ENCODE measurements around the gene NAPB. TPM values are rescaled to one million over a fixed set of nuclear protein-coding genes. Genes with fewer than 3 reads are reported as not detected.

NAPB gene
- total and polyA plus RNA-seq, 2 of the 8 experiments (the other 6 are each of a cell fraction or from before 2014, with no cell fraction given): 6.2 to 12.3 TPM

DNA sequence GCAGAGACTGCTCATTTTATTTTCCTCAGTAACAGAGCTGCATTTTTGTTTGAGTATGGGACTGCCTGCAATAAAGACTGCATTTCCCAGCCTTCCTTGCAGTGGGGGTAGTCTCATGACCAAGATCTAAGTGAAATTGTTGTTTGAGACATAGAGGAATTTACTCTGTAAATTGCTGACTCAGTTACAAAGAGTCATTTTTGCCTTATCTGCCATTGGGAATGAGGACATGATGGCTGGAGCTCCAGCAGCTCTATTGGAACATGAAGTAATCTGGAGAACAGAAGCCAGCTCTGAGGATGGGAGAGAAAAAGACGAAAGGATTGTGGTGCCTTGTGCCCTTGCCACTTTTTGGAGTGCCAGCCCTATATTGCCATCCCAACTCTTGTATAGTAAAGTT, 33.5 kb upstream of the NAPB start:
- Histone ChIP-seq H3K79me1 (ENCODE audit: low read depth, low read length) (no peaks in the 10 kb centered on the region), H3K4me1 (replicated peaks in 1 of 4; ENCODE audit: control insufficient read depth in 3 of 4, insufficient read depth in 4 of 4, low read length in 3 of 4) (peaks cover 0 to 3% (median 0%) of the 10 kb centered on the region in 4 experiments; a peak in 2 of 7 replicates), H3K23me2 (ENCODE audit: low read depth, low read length) (peaks cover 10% of the 10 kb centered on the region), H3K4me2 (ENCODE audit: insufficient read depth in 1 of 2, low read depth in 2 of 2, low read length in 2 of 2) (no peak overlapping the region), H3K4ac (replicated peaks; ENCODE audit: insufficient read length, low read depth, low read length) (no peak overlapping the region), H3K36me3 (ENCODE audit: control insufficient read depth in 2 of 4, insufficient read depth in 4 of 4, low read length in 3 of 4) (no peaks in the 10 kb centered on the region; a peak in 1 of 8 replicates), H2BK5ac (ENCODE audit: low read depth, low read length) (no peak overlapping the region), H3K9me3 (ENCODE audit: insufficient read depth in 2 of 2, low read depth in 1 of 2, low read length in 1 of 2) (0 out of 4 replicates have a peak, but pooled peaks cover 0 to 5% of the 10 kb centered on the region in 2 experiments), H4K8ac (ENCODE audit: extremely low read depth, insufficient read depth, low read length) (no peak overlapping the region), H2BK15ac (ENCODE audit: low read length) (no peak overlapping the region), H4K91ac (replicated peaks; ENCODE audit: insufficient read length, low read length) (no peak overlapping the region), H3K14ac (ENCODE audit: insufficient read length) (no peak overlapping the region), H2AK5ac (ENCODE audit: low read depth, low read length) (no peak overlapping the region), H3K56ac (replicated peaks; ENCODE audit: insufficient read length, low read depth, low read length) (no peak overlapping the region), H2BK12ac (ENCODE audit: low read depth, low read length) (0 out of 2 replicates have a peak overlapping the region, but pooled peaks have one; percentile 100), H2AFZ (ENCODE audit: low read length) (no peak overlapping the region), H3K4me3 (ENCODE audit: extremely low read depth in 1 of 4, insufficient read depth in 2 of 4, low read depth in 3 of 4, low read length in 4 of 4) (no peak overlapping the region), H3K27ac (ENCODE audit: low read depth, low read length) (no peak overlapping the region), H2BK20ac (ENCODE audit: low read length) (no peak overlapping the region; the same call in 1 of the 2 replicates), H4K20me1 (replicated peaks in 1 of 2; ENCODE audit: control insufficient read depth in 1 of 2, insufficient read depth in 2 of 2, low read length in 2 of 2) (peaks cover 0 to 5% of the 10 kb centered on the region in 2 experiments), H3K18ac (ENCODE audit: extremely low read depth, low read length) (no peak overlapping the region), H3K27me3 (replicated peaks in 1 of 4; ENCODE audit: control insufficient read depth in 3 of 4, extremely low read depth in 1 of 4, insufficient read depth in 3 of 4, low read length in 3 of 4) (peaks cover 0 to 7% (median 0%) of the 10 kb centered on the region in 4 experiments; a peak in 2 of 7 replicates), H3K79me2 (ENCODE audit: control insufficient read depth in 1 of 2, insufficient read depth in 2 of 2, low read length in 2 of 2) (0 out of 4 replicates have a peak, but pooled peaks cover 0 to 4% of the 10 kb centered on the region in 2 experiments), H3K23ac (ENCODE audit: insufficient read length) (no peak overlapping the region), H2BK120ac (replicated peaks; ENCODE audit: low read depth, low read length) (no peak overlapping the region), H3K9ac (replicated peaks in 1 of 4; ENCODE audit: extremely low read depth in 1 of 4, low read depth in 3 of 4, low read length in 3 of 4) (no peak overlapping the region), H4K5ac (ENCODE audit: insufficient read length, low read depth, low read length) (no peak overlapping the region)
- DNase-seq (ENCODE audit: low read depth in 1 of 2, low spot score in 2 of 2) (no peak), FAIRE-seq (no peak)
- ChIA-PET CTCF (ENCODE audit: partially characterized antibody) (interaction anchor here (0.5 to 1.2 kb wide), 3 partner anchors 9 to 96 kb away, joined by 3 read pairs; no protein-coding TSS in a partner anchor), POLR2A (ENCODE audit: partially characterized antibody) (no interaction called here)
- 86% methylated on average over 1 of the region's 1 CpG; no CpG with 5 or more reads in 1 of the 2 experiments for WGBS, 2 experiments (ENCODE audit: extremely low coverage in 1 of 2, insufficient coverage in 1 of 2, insufficient read length in 1 of 2, insufficient replicate concordance in 2 of 2, low coverage in 1 of 2, low lambda C conversion rate in 2 of 2, missing lambda C conversion rate in 1 of 2)
- 0 out of 2 replicates have a peak, but pooled peaks have one; percentile 12 for TF ChIP-seq MAFK (IDR thresholded peaks at IDR 0.05; ENCODE audit: low read depth, low read length)
- no peak for TF ChIP-seq SP1 (IDR thresholded peaks at IDR 0.05; ENCODE audit: low read depth, low read length)
- no peak for TF ChIP-seq TAF7 (optimal IDR thresholded peaks at IDR 0.05; ENCODE audit: borderline replicate concordance, low read depth, low read length)
- TF ChIP-seq SIN3A (conservative IDR thresholded peaks at IDR 0.05 in 1 of 2, IDR thresholded peaks at IDR 0.05 in 1 of 2; ENCODE audit: low read depth in 1 of 2, low read length in 2 of 2): no peak
- no peak for TF ChIP-seq CBX5 (IDR thresholded peaks at IDR 0.05; ENCODE audit: low read depth, low read length)
- TF ChIP-seq ZNF274 (IDR thresholded peaks at IDR 0.05; ENCODE audit: borderline replicate concordance, extremely low read depth, low read length): no peak
